Neural progenitor cell (in vitro differentiated cells): ENCODE data around the gene PEF1.

Experiments
- EZH2 ChIP-seq: fragments of 200-600 bp; sonication (generic); IDR thresholded peaks from 2 replicates; pipeline ENCODE4 v1.6.1; 2017; ENCODE audit warnings: antibody characterized with exemption, mild to moderate bottlenecking, moderate library complexity
- TF ChIP-seq, protein P1 (sequence below): fragments of 200-600 bp; sonication (generic); IDR thresholded peaks from 2 replicates; pipeline ENCODE4 v1.5.1; 2017; ENCODE audit warnings: antibody characterized with exemption, mild to moderate bottlenecking

DNA sequence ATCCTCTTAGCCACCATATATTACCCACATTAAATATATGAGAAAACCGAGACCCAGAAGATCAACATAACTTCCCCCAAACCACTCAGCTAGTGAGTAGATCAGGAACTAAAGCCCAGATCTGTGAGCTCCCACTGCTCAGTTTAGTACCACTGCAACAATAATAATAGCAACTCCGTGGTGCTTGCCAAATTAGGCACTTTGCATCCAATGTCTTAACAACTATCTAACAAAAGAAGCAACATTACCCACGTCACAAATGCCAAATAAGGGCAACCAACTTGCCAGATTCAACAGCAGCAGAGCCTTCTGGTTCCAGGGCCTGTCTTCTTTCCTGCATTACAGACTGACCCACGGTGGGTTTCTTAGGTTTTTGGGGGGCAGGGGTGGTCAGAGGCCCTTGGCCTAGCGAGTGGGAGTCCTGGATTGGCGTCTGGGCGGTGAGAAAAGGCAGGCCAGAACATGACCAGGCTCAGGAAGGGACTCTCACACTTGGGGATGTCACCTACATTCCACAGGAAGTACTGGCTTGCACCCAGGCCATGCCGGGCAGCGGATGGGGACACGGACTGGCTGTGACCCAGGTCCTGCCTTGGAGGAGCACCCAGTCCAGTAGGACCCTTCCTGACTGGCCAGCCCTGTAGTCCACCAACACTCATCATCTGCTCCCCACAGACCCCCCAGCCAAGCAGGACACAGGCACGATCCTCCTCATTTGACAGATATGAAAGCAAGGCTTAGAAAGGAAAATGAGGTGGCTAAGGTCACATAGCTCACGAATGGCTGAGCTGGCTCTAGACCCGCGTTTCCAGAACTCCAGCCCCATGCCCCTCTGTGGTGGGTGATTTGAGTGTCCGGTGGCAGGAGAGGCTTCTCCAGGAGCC, 22.6 kb downstream of the PEF1 start:
- TF ChIP-seq EZH2 = no peak
- TF ChIP-seq, protein P1, sequence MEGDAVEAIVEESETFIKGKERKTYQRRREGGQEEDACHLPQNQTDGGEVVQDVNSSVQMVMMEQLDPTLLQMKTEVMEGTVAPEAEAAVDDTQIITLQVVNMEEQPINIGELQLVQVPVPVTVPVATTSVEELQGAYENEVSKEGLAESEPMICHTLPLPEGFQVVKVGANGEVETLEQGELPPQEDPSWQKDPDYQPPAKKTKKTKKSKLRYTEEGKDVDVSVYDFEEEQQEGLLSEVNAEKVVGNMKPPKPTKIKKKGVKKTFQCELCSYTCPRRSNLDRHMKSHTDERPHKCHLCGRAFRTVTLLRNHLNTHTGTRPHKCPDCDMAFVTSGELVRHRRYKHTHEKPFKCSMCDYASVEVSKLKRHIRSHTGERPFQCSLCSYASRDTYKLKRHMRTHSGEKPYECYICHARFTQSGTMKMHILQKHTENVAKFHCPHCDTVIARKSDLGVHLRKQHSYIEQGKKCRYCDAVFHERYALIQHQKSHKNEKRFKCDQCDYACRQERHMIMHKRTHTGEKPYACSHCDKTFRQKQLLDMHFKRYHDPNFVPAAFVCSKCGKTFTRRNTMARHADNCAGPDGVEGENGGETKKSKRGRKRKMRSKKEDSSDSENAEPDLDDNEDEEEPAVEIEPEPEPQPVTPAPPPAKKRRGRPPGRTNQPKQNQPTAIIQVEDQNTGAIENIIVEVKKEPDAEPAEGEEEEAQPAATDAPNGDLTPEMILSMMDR = no peak
